GM19455 (cell line): Measurements from ENCODE around the gene PLCL1.

Source experiments
- ATAC-seq: cut with Tn5 transposase; IDR thresholded peaks from one replicate; pipeline ENCODE4 v1.9.1; 2021; ENCODE audit not compliant: unreplicated experiment

Gene PLCL1

DNA sequence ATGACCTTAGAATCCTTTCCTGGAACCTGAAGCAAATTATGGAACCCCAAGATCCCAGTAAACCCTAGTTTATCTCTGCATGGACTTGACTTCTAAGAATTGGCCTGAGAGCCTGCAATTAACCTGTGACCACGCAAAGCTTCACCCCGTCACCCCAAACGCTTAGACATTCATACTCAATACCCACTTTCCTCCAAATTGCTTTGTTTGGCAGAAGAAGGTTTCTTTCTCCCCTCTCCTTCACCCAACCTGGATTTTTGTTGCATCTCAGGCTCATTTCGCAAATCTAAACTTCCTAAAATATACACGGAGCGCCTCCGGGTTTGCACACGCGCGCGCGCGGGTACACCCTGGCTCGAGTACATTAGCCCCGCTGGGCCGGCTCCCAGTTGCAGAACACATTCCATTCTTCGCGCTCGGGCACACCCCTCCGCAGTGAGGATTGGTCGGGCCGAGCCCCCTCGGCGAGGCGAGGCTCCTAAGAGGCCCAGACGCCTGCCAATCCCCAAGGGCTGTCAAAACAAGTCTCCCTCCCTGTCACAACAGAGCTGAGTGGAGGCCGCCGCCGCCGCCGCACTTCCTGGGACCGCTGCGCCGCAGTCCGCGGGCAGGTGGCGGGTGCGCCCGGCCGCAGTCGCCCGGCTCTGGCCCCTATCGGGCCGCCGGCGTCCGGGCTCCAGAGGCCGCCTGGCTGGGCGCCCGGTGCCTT is at the start of gene PLCL1:
Gene PLCL1, plus strand, starts transcription at position 545 of the 709 bp plus-strand sequence.
- ATAC-seq: peak; percentile 99

DNA sequence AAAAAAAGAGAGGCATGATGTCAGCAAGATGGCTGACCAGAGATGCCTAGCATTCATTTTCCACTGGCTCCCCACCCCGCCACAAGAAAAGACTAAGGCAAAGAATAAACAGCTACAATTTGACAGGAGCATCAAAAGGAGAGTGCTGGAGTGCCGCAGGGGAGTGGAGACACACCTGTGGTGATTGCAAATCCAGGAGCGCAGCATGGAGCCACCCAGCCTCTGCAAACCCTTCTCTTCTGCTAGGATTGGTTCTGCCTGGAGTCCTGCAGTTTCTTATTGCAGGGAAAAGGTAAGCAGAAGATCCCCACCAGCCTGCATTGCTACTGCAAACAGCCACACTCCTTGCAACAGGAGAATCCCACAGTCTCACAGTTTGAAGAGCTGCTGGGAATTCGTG is 45.4 kb upstream of the PLCL1 start:
- ATAC-seq: no peak

DNA sequence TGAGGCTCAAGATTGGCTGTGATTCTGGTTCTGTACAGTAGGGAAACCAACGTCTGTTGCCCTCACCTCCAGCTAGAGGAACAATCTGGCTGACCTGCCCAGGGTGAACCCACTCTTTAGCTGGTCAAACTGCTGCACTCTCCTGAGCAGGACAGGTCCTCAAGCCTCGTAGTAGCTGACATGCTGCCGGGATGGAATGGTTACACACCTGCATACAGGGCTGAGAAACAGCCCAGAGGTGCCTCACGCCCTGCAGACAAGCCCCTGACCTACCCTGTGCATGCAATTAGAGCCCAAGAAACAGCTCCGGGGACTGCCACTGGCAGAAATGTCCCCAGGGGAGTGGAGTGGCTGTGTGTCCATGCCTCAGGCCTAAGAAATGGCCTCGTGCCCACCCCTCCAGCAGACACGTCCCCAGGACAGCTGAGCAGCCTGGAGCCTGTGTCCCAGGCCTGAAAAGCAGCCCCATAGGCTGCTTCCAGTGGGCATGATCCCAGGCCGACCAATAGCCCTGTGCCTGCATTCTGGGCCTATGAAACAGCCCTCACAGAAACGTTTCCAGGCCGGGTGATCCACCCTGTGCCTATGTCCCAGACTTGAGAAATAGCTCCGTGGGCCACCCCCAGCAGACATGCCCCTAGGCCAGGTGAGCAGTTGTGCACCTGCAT is 44.6 kb upstream of the PLCL1 start:
- no peak for ATAC-seq

DNA sequence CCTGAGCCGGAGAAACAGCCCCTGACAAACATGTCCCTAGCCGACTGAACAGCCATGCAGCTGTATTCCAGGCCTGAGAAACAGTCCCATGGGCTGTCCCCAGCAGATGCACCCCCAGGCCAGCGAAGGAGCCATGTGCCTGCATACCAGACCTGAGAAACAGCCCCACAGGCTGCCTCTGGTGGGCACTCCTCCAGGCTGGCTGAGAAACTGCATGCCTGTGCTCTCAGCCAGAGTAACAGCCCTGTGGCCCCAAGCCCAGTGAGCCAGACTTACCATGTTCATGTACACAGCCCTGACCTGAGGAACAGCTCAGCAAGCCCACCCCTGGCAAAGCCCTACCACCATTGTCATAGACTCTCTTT is 44.1 kb upstream of the PLCL1 start:
- no peak for ATAC-seq

DNA sequence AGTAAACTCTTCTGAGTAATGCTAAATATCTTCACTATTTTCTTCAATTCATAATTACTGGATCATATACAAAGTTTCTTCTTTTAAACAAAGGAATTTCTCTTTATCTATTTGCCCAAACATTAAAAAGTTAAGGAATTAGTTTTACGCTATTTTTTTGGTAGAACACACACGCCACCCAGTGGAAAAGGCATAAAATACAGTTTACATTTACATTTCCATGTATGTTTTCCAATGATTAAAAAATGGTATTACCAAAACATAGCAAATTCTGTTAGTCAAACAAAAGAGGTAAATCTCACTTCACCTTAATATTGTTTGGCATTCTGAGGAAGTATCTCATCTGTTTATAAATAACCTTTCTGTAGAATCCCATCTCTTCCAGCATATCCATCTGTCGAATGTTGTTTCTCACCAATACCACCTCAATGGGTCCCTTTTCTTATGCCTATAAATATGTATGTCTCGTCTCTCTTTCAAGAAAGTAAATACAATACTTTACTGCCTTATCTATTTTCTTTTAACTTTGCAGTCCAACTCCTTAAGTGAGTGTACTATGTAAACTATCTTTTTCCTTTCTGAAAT is 26.5 kb upstream of the PLCL1 start:
- no peak for ATAC-seq

DNA sequence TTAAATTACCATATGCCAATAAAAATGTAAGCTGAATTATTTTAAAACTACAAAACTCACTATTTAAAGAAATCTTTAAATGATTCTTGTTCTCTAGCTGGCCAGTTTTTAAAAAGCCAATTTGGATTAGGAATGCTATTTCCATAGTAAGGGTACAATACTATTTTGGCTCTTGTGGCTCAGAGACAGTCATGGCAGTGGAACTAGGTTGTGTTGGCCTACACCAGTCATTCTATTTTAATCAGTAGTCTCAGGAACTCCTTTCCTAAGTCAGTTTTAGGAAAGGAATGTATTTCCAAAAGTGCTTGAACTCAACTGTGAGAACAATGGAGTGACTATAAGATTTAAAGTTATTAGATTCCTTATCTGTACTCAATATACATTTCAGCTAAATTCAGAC is 25.1 kb upstream of the PLCL1 start:
- ATAC-seq: no peak

DNA sequence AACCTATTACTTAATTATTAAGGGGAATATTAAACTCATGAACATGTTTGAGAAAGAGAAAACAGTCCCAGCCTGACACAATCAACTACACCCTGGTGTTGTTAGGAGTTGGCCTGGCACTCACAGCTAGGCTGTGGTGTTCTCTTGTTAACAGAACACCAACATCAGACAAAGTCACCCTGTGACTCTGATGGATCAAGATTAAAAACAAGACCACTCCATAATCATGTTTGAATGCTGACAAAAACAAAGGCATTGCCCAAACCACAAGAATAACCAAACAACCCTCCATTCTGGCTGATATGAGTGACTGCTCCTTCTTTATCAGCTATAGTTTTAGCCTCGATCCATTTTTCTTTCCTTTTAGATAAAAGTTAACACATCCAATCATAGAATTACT is 22.3 kb upstream of the PLCL1 start:
- no peak for ATAC-seq

DNA sequence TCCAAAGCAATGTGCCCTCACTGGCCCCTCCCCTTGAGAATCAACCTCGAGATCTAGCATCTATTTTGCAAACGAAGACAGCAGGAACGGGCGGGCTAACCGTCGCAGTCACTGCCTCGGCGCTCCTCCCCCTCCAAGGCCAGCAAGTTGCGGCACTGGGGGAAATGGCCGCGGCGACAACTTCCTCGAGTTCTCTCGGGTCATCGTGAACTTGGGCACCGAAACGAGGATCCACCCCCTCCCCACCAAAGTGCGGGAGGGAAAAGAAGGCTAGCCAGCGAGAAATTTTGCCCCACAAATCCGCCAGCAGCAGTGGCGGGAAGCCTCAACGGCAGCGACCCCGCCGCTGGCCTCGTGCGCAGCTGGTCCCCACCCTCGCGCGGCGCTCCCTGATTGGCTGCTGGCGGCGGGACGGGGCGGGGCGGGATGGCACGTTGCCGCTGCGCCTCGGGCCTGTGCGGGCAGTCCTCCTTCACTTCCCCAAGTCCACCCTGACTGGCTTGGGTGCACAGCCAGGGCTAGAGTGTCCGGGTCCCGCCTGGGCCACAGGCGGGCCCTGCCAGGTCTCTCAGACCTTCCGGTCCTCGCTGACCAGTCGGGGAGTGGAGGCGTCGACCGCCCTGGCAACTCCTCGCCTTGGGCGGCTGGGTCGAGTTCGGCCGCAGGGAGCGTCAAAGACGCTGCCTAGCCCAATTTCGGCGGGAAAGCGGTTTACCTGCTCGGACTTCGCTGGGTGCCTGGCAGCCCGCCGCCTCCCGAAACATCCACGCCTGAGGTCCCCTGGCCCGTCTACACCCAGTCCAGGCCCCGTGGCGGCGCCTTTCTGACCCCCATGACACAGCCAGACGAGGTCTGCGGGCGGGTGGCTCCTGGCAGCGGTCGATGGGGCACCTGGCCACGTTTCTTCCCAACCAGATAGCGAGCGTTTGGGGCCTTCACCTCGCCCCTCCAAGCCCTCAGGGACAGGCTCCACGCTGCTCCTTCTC is 19.1 kb upstream of the PLCL1 start, which contains the start of gene BOLL:
Gene BOLL, minus strand, starts transcription at position 364 of the 986 bp plus-strand sequence. CDS start 3,469 bp downstream, outside the sequence.
- no peak for ATAC-seq

DNA sequence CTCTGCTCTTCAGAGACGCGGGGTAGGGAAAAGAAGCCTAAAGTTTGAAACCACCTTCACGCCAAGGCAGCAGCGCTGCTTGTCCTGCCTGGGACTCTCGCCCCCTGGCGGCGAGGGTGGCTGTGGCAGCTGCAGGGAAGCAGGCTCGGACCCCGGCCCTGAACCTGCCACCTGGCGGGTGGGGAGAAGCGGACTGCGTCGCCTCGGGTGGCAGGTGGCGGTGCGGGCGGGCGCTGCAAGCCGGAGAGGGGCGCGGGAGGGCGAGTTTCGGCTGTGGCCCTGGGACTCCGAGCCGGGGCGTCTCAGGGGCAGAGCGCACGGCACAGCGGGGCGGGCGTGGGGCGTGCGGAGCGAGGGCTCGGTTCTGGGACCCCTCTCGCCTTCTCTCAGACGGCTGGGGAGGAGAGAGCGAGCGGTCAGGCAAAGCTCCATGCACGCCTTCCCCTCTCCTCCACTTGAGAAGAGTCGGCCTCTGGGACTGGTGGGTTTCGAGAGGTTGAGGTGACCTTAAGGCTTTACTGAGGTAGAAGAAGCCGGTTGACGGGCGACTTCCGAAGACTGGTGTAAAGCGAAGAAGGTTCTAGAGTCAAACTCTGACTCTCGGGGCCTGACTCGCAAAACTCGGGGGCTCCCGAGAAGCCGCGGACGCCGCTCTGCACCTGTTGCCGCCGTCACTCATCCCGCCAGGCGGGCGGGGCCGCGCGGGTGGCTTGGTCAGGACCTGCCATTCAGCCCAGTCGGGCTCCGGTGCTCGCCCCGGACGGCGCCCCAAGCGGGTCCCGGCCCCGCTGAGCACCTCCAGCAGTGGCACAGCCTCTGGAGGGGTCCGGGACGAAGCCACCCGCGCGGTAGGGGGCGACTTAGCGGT is 18.1 kb upstream of the PLCL1 start:
- ATAC-seq: no peak

DNA sequence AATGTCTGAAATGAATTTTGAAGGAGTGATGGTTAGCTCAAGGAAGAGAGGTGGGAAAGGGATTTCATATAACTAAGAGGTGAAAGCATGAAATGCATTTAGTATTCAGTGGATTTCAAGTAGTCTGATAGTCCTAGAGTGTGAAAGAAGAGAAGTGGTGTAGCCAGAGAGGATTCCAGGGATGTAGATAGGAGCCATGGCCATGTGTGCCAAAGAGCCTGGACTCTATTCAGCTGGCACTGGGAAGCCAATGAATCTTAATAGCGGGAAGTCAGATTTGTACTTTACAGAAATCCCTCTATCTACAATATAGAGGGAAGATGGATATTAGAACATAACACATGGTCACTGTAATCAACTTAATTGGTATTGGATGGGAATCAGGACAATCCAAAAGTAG is 10.9 kb upstream of the PLCL1 start:
- no peak for ATAC-seq

DNA sequence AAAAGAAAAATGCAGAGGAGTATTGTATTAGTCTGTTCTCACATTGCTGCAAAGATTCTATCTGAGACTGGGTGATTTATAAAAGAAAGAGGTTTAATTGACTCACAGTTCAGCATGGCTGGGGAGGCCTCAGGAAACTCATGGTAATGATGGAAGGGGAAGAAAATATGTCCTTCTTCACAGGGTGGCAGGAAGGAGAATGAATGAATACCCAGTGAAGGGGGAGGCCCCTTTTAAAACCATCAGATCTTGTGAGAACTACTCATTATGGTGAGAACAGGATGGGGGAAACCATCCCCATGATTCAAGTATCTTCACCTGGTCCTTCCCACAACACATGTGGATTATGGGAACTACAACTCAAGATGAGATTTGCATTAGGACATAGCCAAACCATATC is 9.1 kb upstream of the PLCL1 start:
- no peak for ATAC-seq

DNA sequence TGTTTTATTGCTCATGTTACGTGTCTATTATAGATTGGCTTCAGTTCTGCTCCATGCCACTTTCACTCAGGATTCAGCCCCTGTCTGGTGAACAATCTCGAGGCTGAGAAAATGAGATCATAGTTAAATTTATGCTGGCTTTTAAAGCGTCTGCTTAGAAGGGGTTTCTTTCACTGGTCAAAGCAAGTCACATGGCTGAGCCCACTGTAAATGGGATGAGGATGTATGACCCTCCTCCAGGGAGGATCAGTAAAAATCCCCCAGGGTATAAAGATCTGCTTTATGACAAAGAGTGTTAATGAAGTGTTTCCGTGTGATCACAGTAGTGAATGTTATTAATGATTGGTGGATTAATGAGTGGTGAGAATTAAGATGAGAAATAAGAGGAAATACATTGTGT is 6.2 kb upstream of the PLCL1 start:
- ATAC-seq: no peak

DNA sequence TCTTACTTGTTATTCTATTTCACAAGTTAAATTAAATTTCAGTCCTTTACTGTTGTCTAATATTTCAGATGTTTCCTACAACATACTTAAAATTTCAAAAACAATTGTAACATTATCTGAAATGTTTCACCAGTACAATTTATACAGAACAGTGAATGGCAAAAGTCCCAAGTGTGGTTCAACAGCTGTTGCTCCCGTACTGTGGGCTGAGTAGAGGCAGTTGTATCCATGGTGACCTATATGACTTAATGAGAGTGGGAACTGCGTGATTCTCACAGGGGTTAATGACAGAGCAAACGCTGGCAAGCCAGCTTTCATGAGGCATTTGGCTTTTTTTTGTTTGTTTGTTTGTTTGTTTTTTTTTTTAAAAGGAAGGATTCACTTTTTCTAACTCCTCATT is 5.3 kb upstream of the PLCL1 start:
- ATAC-seq: no peak

DNA sequence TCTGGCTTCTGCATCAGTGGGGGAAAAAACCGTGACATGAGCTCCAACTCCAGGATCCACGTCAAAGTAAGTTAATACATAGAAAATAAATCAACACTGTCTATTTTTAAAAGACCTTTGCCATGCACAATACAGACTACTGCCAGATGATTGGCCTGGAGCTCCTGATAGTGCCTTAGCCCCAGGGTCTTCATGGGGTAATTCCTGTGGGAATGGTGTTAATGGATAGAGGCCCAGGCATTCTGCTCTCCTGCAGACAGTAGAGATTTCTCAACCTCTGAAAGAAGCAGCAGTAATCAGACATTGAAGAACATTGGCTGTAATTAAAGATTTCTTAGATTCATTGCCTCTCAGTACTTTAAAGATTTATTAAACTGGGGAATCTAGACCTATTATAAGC is 4.3 kb upstream of the PLCL1 start:
- ATAC-seq: no peak

DNA sequence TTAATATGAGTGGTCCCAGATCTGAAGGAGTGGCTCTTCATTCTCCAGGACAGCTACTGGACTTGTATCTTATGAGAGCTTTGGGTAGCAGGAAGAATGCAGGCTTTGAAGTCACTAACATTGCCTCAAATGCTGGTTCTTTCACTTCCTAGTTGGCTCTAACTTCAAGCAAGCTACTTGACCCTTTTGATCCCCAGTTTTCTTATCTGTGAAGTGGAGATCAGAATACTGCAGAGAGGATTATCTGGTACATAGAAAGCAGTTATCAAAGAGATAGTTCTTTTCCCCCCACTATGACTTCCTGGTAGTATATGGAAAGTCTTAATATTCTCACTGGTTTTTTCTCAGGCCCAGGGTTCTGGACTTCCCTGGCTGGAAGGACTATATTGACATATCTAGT is 3.4 kb upstream of the PLCL1 start:
- ATAC-seq: no peak

DNA sequence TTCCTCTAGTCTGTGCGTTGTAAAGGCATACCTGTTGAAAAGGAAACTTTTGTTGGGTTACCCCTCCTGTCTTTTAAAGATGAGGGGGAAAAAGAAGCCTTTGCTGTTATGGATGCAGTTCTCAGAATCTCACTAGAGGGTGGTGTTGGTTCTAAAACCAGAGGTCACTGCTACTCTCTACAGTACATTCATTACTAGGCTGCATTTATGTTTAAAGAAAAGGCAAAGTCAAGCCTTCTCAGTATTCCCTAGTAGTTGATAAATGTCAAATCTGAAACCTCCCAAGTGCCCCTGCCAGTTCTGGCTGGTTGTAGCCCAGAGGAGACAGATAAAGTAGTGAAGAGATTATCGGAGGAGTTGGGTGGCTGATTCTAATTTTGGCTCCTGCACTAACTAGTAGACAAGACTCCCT is 1.4 kb upstream of the PLCL1 start:
- ATAC-seq: no peak

DNA sequence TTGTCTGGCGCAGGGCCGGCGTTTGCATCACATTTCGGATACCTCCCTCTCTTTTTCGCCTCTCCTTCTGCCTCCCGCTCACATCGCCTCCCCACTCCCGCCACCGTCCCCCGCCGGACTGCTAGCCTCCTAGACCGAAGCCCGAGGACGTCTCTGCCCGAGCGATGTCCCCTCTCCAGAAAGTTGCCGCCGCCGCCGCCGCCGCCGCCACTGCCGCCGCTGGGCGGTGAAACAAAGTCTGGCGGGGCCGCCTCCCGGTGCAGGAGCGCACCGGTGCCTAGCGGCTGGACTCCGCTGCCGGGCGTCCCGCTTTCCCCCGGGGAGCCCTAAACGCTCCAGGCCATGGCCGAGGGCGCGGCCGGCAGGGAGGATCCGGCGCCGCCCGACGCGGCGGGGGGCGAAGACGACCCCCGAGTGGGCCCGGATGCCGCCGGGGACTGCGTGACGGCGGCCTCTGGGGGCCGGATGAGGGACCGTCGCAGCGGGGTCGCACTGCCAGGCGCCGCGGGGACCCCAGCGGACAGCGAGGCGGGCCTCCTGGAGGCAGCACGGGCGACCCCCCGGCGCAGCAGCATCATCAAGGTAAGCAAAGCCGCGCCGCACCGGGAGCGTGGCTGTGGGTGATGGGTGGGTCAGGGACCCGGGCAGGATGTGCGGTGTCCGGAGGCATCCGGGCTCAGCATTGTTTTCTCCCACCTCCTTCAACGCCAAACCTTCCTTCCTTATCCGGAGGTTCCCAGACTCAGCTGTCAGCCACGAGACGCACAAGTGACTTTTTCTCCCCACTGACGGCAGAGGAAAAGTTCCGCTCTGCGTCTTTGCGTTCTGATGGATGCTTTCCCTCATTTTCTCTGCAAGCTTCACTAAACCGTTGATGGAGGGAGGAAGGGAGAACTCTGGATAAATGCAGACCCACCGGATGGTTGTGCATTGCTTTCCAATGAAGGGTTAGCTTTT is 643 bp downstream of the PLCL1 start:
- peak; percentile 43 for ATAC-seq

DNA sequence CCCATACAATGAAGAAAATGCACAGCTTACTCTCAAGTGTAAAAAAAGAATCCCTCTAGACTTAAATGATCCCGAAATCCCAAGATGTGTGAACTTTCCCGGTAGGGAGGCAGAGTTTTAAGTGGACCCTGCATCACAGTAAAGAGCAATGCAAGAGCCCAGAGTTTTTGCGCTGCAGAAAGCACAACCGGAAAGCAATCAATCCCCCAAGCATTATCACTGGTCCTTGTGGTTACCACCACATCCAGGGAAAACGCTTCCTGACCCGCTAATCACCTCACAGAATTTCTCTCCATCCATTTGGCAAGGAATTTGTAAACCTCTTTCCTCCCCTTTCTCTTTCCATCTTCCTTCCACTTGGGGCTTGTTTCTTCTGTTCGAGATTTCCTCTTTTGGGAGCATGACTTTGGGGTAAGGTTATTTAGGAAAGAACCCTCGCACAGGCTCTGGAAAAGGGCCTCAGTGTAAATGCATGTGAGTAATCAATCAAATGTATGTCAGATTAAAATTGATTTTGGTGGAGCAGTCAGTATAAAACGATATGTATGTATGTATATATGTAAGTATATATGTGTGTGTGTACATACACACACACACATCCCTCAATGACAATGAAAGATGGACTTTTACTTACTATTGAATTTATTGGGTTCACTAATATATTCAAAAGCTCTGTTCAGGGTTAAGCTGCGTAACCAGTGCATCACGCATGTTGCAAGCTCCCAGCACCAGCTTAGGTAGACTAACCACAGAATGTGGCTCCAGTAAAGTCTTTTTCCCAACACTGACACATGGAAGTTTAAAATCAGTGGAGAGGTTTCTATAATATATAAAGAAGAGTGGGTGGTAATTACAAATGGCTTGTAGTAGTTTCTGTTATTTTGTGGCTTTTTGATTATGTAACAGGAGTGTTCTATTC is 1.6 kb downstream of the PLCL1 start:
- no peak for ATAC-seq
